HG02973 (cell line): ENCODE results near the gene CDC37.

Experiments
- ATAC-seq: cut with Tn5 transposase; IDR thresholded peaks from one replicate; pipeline ENCODE4 v1.9.1; 2021; ENCODE audit warnings: moderate library complexity; ENCODE audit not compliant: unreplicated experiment

CDC37 gene

DNA sequence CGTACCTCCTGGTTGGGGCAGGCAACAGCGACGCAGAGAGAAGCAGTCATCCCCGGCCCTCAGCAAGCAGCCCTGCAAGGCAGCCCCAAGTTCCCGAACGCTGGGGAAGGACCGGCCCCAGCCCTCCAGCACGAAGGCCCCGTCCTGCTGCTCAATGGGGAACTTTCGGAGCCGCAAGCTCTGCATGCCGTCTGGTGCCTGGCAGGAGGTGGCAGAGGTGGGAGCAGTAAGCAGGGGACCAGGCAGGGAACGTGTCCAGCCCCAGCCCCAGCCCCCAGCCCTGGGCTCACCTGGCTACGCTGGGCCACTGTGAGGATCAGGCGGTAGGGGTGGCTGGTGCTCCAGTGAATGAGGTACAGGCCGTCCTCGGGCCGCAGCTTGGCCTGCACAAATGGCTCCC lies 41.1 kb downstream of the CDC37 start:
- ATAC-seq = no peak

DNA sequence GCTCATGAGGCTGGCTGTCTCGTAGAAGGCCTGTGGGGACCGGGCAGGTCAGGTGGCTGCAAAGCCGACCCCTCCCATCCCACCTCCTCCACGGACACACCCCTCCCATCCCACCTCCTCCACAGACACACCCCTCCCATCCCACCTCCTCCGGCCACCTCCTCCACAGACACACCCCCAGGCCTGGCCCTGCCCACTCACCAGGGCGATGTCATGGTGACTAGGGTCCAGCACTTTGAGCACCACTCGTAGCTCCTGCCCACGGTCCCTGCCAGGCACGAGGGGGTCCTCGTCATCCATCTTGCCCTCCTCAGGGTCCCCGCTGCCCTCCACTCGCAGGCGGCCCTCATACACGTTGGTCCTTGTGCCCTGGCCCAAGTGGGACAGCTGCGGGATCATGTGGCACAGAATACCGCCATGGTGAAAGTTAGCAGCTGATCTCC lies 41.8 kb downstream of the CDC37 start:
- ATAC-seq = no peak

DNA sequence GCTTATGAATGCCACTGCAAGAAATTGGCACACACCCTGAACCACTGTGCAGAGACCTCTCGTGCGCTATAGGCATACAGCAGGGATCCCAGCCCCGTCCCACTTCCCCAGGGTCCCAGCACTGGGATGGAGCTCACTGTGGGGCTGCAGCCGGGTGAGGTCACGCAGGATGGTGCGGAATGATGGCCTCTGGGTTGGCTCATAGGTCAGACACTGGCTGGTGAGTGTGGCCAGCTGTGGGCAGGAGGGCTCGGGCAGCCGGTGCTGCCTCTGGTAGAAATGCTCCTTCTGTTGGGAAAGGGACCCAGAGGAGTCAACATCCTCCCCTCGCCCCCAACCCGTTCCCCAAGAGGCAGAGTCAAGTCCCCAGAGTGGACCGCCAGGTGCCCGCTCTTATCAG lies 46.9 kb downstream of the CDC37 start:
- ATAC-seq = no peak

DNA sequence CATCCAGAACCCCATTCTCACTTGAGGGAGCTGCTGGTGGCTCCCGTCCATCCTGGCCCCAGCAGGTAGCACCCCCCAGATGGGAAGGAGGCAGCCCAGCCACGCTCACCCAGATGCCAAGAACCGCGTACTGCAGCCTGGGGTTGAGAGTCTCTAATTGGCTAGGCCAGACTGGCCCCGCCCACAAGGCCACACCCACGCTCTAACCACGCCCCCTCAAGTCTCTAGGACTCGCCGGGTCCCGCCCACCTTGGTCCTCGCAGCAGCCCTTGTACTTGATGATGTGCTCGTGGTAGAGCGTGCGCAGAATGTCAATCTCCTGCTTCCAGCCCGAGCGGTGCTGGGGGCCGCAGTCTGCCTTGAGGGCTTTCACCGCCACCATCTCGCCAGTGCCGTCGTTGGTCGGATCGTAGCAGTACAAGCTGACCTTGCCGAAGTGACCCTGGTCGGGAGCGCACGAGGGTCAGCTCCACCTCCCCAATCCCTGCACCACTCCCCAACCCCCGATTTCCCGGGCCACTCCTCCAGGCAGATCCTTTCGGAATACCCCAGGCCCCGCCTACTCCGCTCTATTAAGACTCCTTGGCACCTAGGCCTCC lies 49.5 kb downstream of the CDC37 start:
- no peak for ATAC-seq

DNA sequence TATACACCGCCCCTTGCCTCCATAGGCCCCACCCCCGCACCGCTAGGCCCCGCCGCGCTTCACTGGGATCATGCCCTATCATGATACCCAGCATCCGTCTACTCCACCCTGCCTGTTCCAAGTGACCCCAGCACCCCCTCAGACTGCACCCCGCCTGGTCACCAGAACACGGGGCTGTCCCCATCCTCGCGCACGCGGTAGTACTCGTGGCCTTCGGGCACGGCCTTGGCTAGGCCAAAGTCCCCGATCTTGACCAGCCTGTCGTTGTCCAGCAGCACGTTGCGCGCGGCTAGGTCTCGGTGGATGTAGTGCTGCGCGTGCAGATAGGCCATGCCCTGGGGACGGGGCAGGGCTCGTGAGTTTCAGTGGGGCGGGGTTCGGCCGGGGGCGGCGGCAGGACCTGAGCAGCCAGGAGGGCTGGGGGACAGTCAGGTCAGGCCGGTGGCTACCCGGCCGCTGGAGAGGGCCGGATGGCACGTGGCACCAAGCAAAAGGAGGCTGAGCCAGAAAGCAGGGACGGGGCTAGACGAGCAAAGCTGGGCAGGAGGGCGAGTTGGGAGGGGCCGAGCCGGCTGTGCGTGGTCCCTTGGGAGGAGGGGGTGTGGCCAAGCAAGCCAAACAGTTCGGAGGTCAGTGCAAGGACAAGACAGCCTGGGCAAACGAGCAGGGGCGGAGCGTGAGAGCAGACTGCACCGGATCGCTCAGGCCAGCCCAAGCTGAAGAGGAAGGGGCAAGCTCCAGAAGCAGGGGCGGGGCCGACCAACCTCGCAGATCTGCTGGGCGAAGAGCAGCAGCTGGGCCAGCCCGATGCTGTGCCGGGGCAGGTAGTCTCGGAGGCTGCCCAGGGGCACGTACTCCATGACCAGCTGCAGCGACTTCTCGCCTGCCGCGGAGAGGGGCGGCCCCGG lies 50.3 kb downstream of the CDC37 start:
- no peak for ATAC-seq

DNA sequence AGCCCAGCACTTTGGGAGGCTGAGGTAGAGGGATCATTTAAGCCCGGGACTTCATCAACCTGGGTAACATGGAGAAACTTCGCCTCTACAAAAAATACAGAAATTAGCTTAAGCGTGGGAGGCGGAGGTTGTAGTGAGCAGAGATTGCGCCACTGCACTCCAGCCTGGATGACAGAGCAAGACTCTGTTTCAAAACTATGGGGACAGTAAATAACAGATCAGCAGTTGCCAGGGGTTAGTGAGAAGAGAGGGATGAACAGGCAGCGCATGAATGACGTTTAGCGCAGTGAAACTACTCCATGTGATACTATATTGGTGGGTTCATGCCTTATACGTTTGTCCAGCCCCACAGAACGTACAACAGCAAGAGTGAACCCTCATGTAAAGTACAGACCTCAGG lies 56.8 kb downstream of the CDC37 start:
- ATAC-seq = no peak

DNA sequence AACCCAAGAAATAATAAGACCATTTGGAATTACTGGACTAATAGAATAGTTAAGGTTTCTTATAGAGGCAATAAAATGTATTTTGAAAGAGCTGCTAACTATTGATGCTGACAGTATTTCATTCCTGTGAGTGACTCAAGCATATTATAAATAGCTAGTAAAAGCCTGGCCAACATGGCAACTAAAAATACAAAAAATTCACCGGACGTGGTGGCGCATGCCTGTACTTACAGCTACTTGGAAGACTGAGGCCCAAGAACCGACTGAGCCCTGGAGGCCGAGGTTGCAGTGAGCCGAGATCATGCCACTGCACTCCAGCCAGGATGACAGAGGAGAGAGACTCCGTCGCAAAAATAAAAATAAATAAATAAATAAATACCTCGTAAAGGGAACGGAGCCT lies 58.6 kb downstream of the CDC37 start:
- no peak for ATAC-seq

DNA sequence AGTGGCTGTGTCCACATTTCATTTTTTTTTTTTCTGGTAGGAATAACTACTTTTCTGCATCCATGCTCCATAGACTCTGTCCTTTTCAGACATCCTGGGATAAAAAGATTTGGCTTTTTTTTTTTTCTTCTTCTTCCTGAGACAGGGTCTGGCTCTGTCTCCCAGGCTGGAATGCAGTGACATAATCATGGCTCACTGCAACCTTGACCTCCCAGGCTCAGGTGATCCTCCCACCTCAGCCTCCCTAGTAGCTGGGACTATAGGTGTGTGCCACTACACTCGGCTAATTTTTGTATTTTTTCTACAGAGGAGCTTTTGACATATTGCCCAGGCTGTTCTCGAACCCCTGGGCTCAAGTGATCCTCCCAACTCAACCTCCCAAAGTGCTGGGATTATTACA lies 59.8 kb downstream of the CDC37 start:
- no peak for ATAC-seq
